Keratinocyte (primary cell): ENCODE results near the gene COA8.

Experiments
- CTCF ChIP-seq, 3 experiments: IDR thresholded peaks in 1 of 3; conservative IDR thresholded peaks in 1 of 3; optimal IDR thresholded peaks in 1 of 3; 2 replicates in 2 of 3; 3 replicates in 1 of 3; pipeline versions ENCODE3 to v1.5.1; 2011; ENCODE audit warnings: low read length in 3 of 3, mild to moderate bottlenecking in 3 of 3, moderate library complexity in 2 of 3, control low read depth in 1 of 3, inconsistent platforms in 1 of 3; ENCODE audit not compliant: insufficient read depth in 2 of 3; ENCODE audit errors: extremely low read depth in 1 of 3
- EZH2 ChIP-seq: IDR thresholded peaks from one replicate; pipeline ENCODE4 v1.6.1; 2012; ENCODE audit warnings: inconsistent platforms, mild to moderate bottlenecking, low read length, moderate library complexity

- TF ChIP-seq CTCF (optimal IDR thresholded peaks at IDR 0.05 in 1 of 3, IDR thresholded peaks at IDR 0.05 in 1 of 3, conservative IDR thresholded peaks at IDR 0.05 in 1 of 3; ENCODE audit: extremely low read depth in 1 of 3, insufficient read depth in 2 of 3, low read length in 3 of 3) (no peak), EZH2 (no peak)
These were observed 44.9 kb upstream of the COA8 start for GRCh38 chr14:103517721-103518421.
